GM19035 (cell line): Measurements from ENCODE around the gene CCDC141.
"Not testable (repeated sequence)": the region's sequence is repeated elsewhere in the genome, so short reads cannot be mapped to it uniquely, and the experiment has no call there.

Source experiments
- ATAC-seq: cut with Tn5 transposase; IDR thresholded peaks from one replicate; pipeline ENCODE4 v1.9.1; 2021; ENCODE audit not compliant: unreplicated experiment

The CCDC141 gene

GRCh38 chr2:179037807-179038206, 12.1 kb downstream of the CCDC141 start:
- peak; percentile 67 for ATAC-seq

GRCh38 chr2:179036353-179036905, 13.5 kb downstream of the CCDC141 start:
- no peak for ATAC-seq

- ATAC-seq, result peak; percentile 98
Measured at GRCh38 chr2:179031731-179032408, 18.1 kb downstream of the CCDC141 start.

GRCh38 chr2:179024445-179024844, 25.5 kb downstream of the CCDC141 start:
- no peak for ATAC-seq

GRCh38 chr2:179022685-179023084, 27.3 kb downstream of the CCDC141 start:
- no peak for ATAC-seq

- ATAC-seq, result peak; percentile 73
Measured at GRCh38 chr2:179021258-179021657, 28.7 kb downstream of the CCDC141 start.

GRCh38 chr2:179020156-179020750, 29.7 kb downstream of the CCDC141 start:
- peak; percentile 52 for ATAC-seq

- ATAC-seq, result no peak
Measured at GRCh38 chr2:179019260-179019659, 30.7 kb downstream of the CCDC141 start.

- no peak for ATAC-seq
Measured at GRCh38 chr2:179017773-179018357, 32.1 kb downstream of the CCDC141 start.

GRCh38 chr2:179014189-179014588, 35.7 kb downstream of the CCDC141 start:
- ATAC-seq, result not testable (repeated sequence)

- no peak for ATAC-seq
Measured at GRCh38 chr2:179005976-179006375, 44.0 kb downstream of the CCDC141 start.

GRCh38 chr2:178999476-178999875, 50.5 kb downstream of the CCDC141 start:
- ATAC-seq, result no peak

- no peak for ATAC-seq
Measured at GRCh38 chr2:178998539-178998938, 51.4 kb downstream of the CCDC141 start.

GRCh38 chr2:178997477-178997876, 52.5 kb downstream of the CCDC141 start:
- no peak for ATAC-seq

- no peak for ATAC-seq
Measured at GRCh38 chr2:178997067-178997466, 52.9 kb downstream of the CCDC141 start.

- ATAC-seq, result no peak
Measured at GRCh38 chr2:178994264-178994663, 55.7 kb downstream of the CCDC141 start.

GRCh38 chr2:178993788-178994187, 56.1 kb downstream of the CCDC141 start:
- ATAC-seq, result no peak

- not testable (repeated sequence) for ATAC-seq
Measured at GRCh38 chr2:178992719-178993118, 57.2 kb downstream of the CCDC141 start.

GRCh38 chr2:178990533-178991241, 59.2 kb downstream of the CCDC141 start:
- no peak for ATAC-seq

- ATAC-seq, result not testable (repeated sequence)
Measured at GRCh38 chr2:178989424-178989823, 60.5 kb downstream of the CCDC141 start.

- ATAC-seq, result not testable (repeated sequence)
Measured at GRCh38 chr2:178982652-178983051, 67.3 kb downstream of the CCDC141 start.
